B cell (primary cell): ENCODE data around the gene GANAB. TPM values are rescaled to one million over a fixed set of nuclear protein-coding genes. Genes with fewer than 3 reads are reported as not detected.

Source experiments
- ATAC-seq: fragments of 200-7000 bp; cut with Tn5 transposase; one replicate; pipeline ENCODE4 v1.10.0; 2021; ENCODE audit warnings: low read depth, mild to moderate bottlenecking, moderate number of reproducible peaks, moderate library complexity
- CTCF ChIA-PET: fragments of 350-600 bp; sonication (Branson Sonifier 250); formaldehyde crosslinking; loops from one replicate; lab custom pipeline; 2021; ENCODE audit warnings: antibody characterized with exemption, inconsistent platforms; lab: Charles Lee
- POLR2A ChIA-PET: fragments of 350-600 bp; sonication (Branson Sonifier 250); formaldehyde crosslinking; loops from one replicate; lab custom pipeline; 2021; ENCODE audit warnings: antibody characterized with exemption; lab: Charles Lee
- DNase-seq: peaks from one replicate; pipeline ENCODE4 v3.0.0; 2013
- H2AFZ ChIP-seq: 2 replicates; pipeline ENCODE4 v1.6.1; 2012; ENCODE audit warnings: mild to moderate bottlenecking, low read depth, low read length; ENCODE audit not compliant: insufficient read depth, poor library complexity, severe bottlenecking
- H3K27ac ChIP-seq, 2 donors: 1 replicate in 1 of 2; 2 replicates in 1 of 2; pipeline ENCODE4 v1.5.1; 2012 to 2013; ENCODE audit warnings: low read length in 2 of 2, mild to moderate bottlenecking in 2 of 2, moderate library complexity in 1 of 2
- H3K27me3 ChIP-seq, 4 experiments: fragments of 200-600 bp in 1 of 4; sonication (generic) in 1 of 4; replicated peaks in 1 of 4; 1 replicate in 2 of 4; 2 replicates in 2 of 4; pipeline versions ENCODE4 v1.6.1 to v1.7.0; 2013 to 2016; ENCODE audit warnings: low read length in 3 of 4, mild to moderate bottlenecking in 2 of 4, mixed read lengths in 1 of 4, moderate library complexity in 1 of 4; ENCODE audit not compliant: insufficient read depth in 4 of 4, control insufficient read depth in 3 of 4; ENCODE audit errors: control extremely low read depth in 1 of 4
- H3K36me3 ChIP-seq, 2 experiments: replicated peaks in 1 of 2; 1 replicate in 1 of 2; 2 replicates in 1 of 2; pipeline versions ENCODE4 v1.6.1 to v1.7.1; 2013; ENCODE audit warnings: low read length in 1 of 2; ENCODE audit not compliant: insufficient read depth in 2 of 2, control insufficient read depth in 1 of 2; ENCODE audit errors: control extremely low read depth in 1 of 2, extremely low read depth in 1 of 2
- H3K4me1 ChIP-seq, 2 donors: fragments of 200-600 bp in 1 of 2; sonication (generic) in 1 of 2; 1 replicate in 1 of 2; 2 replicates in 1 of 2; pipeline versions ENCODE4 v1.5.1 to v1.6.1; 2013 to 2017; ENCODE audit warnings: low read length in 2 of 2; ENCODE audit not compliant: control insufficient read depth in 2 of 2, insufficient read depth in 2 of 2
- H3K4me2 ChIP-seq: replicated peaks from 2 replicates; pipeline ENCODE3; 2012; ENCODE audit warnings: mild to moderate bottlenecking, low read depth, low read length; ENCODE audit not compliant: poor library complexity, severe bottlenecking
- H3K4me3 ChIP-seq, 5 experiments: fragments of 200-600 bp in 1 of 5; sonication (generic) in 1 of 5; 1 replicate in 3 of 5; 2 replicates in 2 of 5; pipeline versions ENCODE4 v1.5.1 to v1.7.0; 2011 to 2016; ENCODE audit warnings: low read length in 4 of 5, mild to moderate bottlenecking in 4 of 5, low read depth in 2 of 5, control low read depth in 1 of 5, moderate library complexity in 1 of 5; ENCODE audit not compliant: insufficient read depth in 1 of 5; ENCODE audit errors: control extremely low read depth in 1 of 5, extremely low read depth in 1 of 5
- H3K79me2 ChIP-seq: fragments of 200-600 bp; sonication (generic); one replicate; pipeline ENCODE4 v1.6.0; 2016; ENCODE audit warnings: low read length; ENCODE audit not compliant: control insufficient read depth, insufficient read depth
- H3K9ac ChIP-seq: fragments of 200-600 bp; sonication (generic); 2 replicates; pipeline ENCODE4 v1.6.1; 2017; ENCODE audit warnings: mild to moderate bottlenecking, low read length, moderate library complexity
- H3K9me3 ChIP-seq, 3 donors: one replicate each; pipeline versions ENCODE4 v1.6.1 to v1.7.1; 2013; ENCODE audit warnings: low read length in 2 of 3; ENCODE audit not compliant: control insufficient read depth in 2 of 3, insufficient read depth in 1 of 3; ENCODE audit errors: control extremely low read depth in 1 of 3
- H4K20me1 ChIP-seq: 2 replicates; pipeline ENCODE4 v1.6.0; 2012; ENCODE audit warnings: mild to moderate bottlenecking, low read length; ENCODE audit not compliant: insufficient read depth, control insufficient read depth, poor library complexity, severe bottlenecking
- H3K27ac Mint-ChIP-seq: one replicate; pipeline ENCODE4 v1.8.0; 2021; ENCODE audit warnings: mixed read lengths
- H3K27me3 Mint-ChIP-seq: one replicate; pipeline ENCODE4 v1.8.0; 2021; ENCODE audit warnings: mixed read lengths
- H3K4me1 Mint-ChIP-seq: one replicate; pipeline ENCODE4 v1.8.0; 2021; ENCODE audit warnings: mixed read lengths
- H3K4me3 Mint-ChIP-seq: one replicate; pipeline ENCODE4 v1.8.0; 2021; ENCODE audit warnings: mixed read lengths
- H3K9me3 Mint-ChIP-seq: one replicate; pipeline ENCODE4 v1.8.0; 2022; ENCODE audit warnings: mixed read lengths; ENCODE audit not compliant: insufficient read depth
- CTCF ChIP-seq: fragments of 200-600 bp; IDR thresholded peaks from one replicate; pipeline ENCODE4 v1.8.0; 2022; ENCODE audit warnings: antibody characterized with exemption, mild to moderate bottlenecking
- EZH2 ChIP-seq: IDR thresholded peaks from 2 replicates; pipeline ENCODE4 v1.6.1; 2012; ENCODE audit warnings: borderline replicate concordance, low read depth, mild to moderate bottlenecking, moderate library complexity, low read length; ENCODE audit not compliant: insufficient read depth, poor library complexity, severe bottlenecking
- WGBS: methylation state at CpG from one replicate; pipeline ENCODE4 v1.1.5; 2013; ENCODE audit warnings: missing lambda C conversion rate; ENCODE audit not compliant: insufficient coverage; 5-methylcytosine and 5-hydroxymethylcytosine counted together
- intact Hi-C: fragments of 100-400 bp; cut with micrococcal nuclease; formaldehyde crosslinking; loops from one replicate; pipeline ENCODE4 v1.10.0; 2022
- polyA plus RNA-seq: library from polyadenylated mRNA; depleted of rRNA; stranded (reverse); fragments of >200 nt; gene quantifications from 2 replicates; pipeline ENCODE4 v1.2.3, GENCODE V29; 2012
- total RNA-seq, 2 donors: library from RNA; stranded (reverse); fragments of 120-200 nt in 1 of 2; gene quantifications; 1 replicate in 1 of 2; 2 replicates in 1 of 2; pipeline versions ENCODE4 v1.2.3 to v1.2.4, GENCODE V29; 2013 to 2022

The GANAB gene
- total and polyA plus RNA-seq, 2 donors (not counting 1 experiment from before 2014, with no cell fraction given): 98.7 to 204 TPM

- no peaks in the 10 kb centered on the region for H3K27me3 ChIP-seq
- H4K20me1 ChIP-seq: peaks cover 4% of the 10 kb centered on the region
- peaks cover 0 to 47% of the 10 kb centered on the region in 2 experiments for H3K36me3 ChIP-seq
- Mint-ChIP-seq H3K9me3 (no peaks in the 10 kb centered on the region), H3K4me1 (peaks cover 34% of the 10 kb centered on the region), H3K27ac (no peak overlapping the region), H3K27me3 (no peaks in the 10 kb centered on the region), H3K4me3 (no peak overlapping the region)
- WGBS: 100% methylated on average over 1 of the region's 6 CpGs
- intact Hi-C loops: no loop called here
- no peaks in the 10 kb centered on the region for H3K9me3 ChIP-seq
- H3K27ac ChIP-seq: no peak overlapping the region
- H3K4me1 ChIP-seq: peaks cover 1 to 26% of the 10 kb centered on the region in 2 donors
- DNase-seq: no peak
- ChIA-PET CTCF (no interaction called here), POLR2A (no interaction called here)
- H2AFZ ChIP-seq: no peak overlapping the region
- ATAC-seq: no peak
- no peak for TF ChIP-seq EZH2
- no peak for TF ChIP-seq CTCF
- H3K4me3 ChIP-seq: no peak overlapping the region
- H3K4me2 ChIP-seq: no peak overlapping the region
- peaks cover 63% of the 10 kb centered on the region for H3K79me2 ChIP-seq
- no peak overlapping the region for H3K9ac ChIP-seq
These were observed 40.9 kb downstream of the GANAB start for GRCh38 chr11:62605467-62605866.

- Histone ChIP-seq H3K27ac (no peak overlapping the region), H3K9ac (no peak overlapping the region), H3K79me2 (peaks cover 65% of the 10 kb centered on the region), H3K9me3 (no peaks in the 10 kb centered on the region), H3K27me3 (no peaks in the 10 kb centered on the region), H3K4me1 (peaks cover 10 to 33% of the 10 kb centered on the region in 2 donors), H3K4me2 (no peak overlapping the region), H4K20me1 (peaks cover 7% of the 10 kb centered on the region), H3K36me3 (peaks cover 0 to 48% of the 10 kb centered on the region in 2 experiments), H3K4me3 (no peak overlapping the region), H2AFZ (no peak overlapping the region)
- DNase-seq (no peak), ATAC-seq (no peak)
- Mint-ChIP-seq H3K4me1 (peaks cover 37% of the 10 kb centered on the region), H3K9me3 (no peaks in the 10 kb centered on the region), H3K27me3 (no peaks in the 10 kb centered on the region), H3K27ac (no peak overlapping the region), H3K4me3 (no peak overlapping the region)
- CTCF ChIA-PET: interaction anchor here (1.4 to 2.5 kb wide), 2 partner anchors 13 to 180 kb away, joined by 5 to 13 read pairs; partner anchors contain the start of gene TUT1
- intact Hi-C loops: no loop called here
- WGBS: 92% methylated on average over 10 of the region's 13 CpGs
- POLR2A ChIA-PET: interaction anchor here (0.8 to 1.2 kb wide), 2 partner anchors 11 to 13 kb away, joined by 3 to 9 read pairs; partner anchors contain the start of gene TUT1
- TF ChIP-seq CTCF: no peak
- TF ChIP-seq EZH2: no peak
These were observed 41.8 kb downstream of the GANAB start for GRCh38 chr11:62604460-62605120.
